ENCODE results near the gene IL1R2. TPM values are rescaled to one million over a fixed set of nuclear protein-coding genes. Genes with fewer than 3 reads are reported as not detected.

The IL1R2 gene
- polyA plus RNA-seq, 2 of the 4 experiments (the other 2 are of a cell fraction), result 0.83 to 1.7 TPM

DNA sequence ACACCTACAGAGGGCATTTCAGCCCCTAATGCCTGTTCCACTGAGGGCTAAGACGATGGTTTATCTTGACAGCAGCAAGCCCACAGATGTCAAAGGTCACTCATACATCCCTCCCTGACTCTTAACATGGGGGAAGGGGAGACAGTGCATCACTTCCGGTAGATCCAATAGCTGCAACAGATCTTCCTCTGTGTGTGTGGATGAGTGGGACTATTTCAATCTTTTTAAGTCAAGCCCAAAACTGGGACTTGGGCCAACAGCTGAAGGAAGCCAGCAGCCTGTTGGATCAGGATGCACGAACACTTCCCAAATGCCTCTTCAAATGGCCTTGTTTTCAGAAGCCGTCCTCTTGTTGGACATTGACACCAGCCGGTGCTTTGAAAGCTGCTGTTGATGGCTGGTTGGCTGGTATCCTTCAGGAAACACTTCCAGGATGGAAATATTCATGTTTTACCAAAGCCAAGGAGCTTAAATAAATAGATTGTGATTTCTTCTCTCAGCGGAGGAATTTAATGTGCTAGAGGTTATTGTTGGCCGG is 59.2 kb downstream of the IL1R2 start:
- Histone ChIP-seq H3K4me1 (peaks cover 28% of the 10 kb centered on the region), H3K9me3 (no peaks in the 10 kb centered on the region), H3K27ac (peak overlapping the region; percentile 10 to 54; a peak in 1 of 6 replicates), H3K4me3 (no peak overlapping the region), H3K4me2 (no peak overlapping the region)
- 89% methylated on average over 7 of the region's 7 CpGs for WGBS (ENCODE audit: missing lambda C conversion rate)
- no peak for TF ChIP-seq HDAC2 (IDR thresholded peaks at IDR 0.05)
- no peak for TF ChIP-seq HEYL (CRISPR knock-in tag; IDR thresholded peaks at IDR 0.05)
- TF ChIP-seq NPAS2 (CRISPR knock-in tag; IDR thresholded peaks at IDR 0.05; ENCODE audit: borderline replicate concordance), result no peak
- ChIA-PET POLR2A (interaction anchor here (1.5 kb wide), 1 partner anchor 13 kb away, joined by 3 read pairs; no protein-coding TSS in a partner anchor), CTCF (interaction anchor here (0.9 to 2.3 kb wide), 4 partner anchors 10 to 190 kb away, joined by 3 to 9 read pairs (median 4); no protein-coding TSS in a partner anchor)
- FAIRE-seq (no peak), ATAC-seq (no peak), DNase-seq (ENCODE audit: low read depth in 1 of 2, low spot score in 1 of 2) (no peak)

DNA sequence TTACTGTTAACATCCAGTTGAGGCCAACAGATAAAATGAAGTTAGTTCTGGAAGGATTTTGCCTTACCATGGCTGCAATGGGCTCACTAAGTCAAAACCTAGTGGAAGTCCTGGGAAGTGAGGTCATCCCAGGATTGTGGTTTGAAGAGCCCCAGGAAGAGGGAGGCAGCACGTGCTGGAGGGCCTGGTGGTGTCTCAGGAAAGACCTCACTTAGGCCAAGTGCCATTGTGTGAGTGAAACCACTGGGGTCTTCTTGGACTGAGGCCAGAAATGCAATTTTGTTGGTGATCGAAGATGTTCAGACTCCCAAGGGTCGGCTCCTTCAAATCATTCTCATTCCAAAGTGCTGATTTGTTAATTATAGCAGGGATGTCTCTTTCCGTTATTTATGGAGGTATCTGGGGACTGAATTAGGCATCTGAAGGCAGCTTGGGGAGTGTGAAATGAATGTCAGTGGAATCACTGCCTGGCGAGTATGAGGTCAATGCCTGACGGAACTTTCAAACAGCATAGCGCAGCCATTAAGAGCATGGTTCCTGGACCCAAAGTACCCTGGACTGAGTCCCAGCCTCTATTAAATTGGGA is 60.0 kb downstream of the IL1R2 start:
- ChIA-PET CTCF (interaction anchor here (1.4 to 2.4 kb wide), 4 partner anchors 12 to 189 kb away, joined by 4 to 9 read pairs (median 6); no protein-coding TSS in a partner anchor), POLR2A (interaction anchor here (1.5 kb wide), 1 partner anchor 13 kb away, joined by 3 read pairs; no protein-coding TSS in a partner anchor)
- H3K27ac ChIP-seq, result peak overlapping the region; percentile 15 to 30; a peak in 1 of 6 replicates
- FAIRE-seq (no peak), DNase-seq (ENCODE audit: low read depth in 1 of 2, low spot score in 1 of 2) (no peak), ATAC-seq (no peak)
- TF ChIP-seq ESRRA (IDR thresholded peaks at IDR 0.05; ENCODE audit: borderline replicate concordance, low read length), result no peak
- no peak for TF ChIP-seq CHD4 (IDR thresholded peaks at IDR 0.05; ENCODE audit: borderline replicate concordance)
- no peak for TF ChIP-seq EHMT2 (IDR thresholded peaks at IDR 0.05; ENCODE audit: low read depth)
- TF ChIP-seq FOXS1 (CRISPR knock-in tag; IDR thresholded peaks at IDR 0.05), result no peak
- peaks cover 31% of the 10 kb centered on the region for H3K4me1 ChIP-seq
- H3K4me2 ChIP-seq, result no peak overlapping the region
- no peak overlapping the region for H3K4me3 ChIP-seq
- no peaks in the 10 kb centered on the region for H3K9me3 ChIP-seq
- 89% methylated on average over 7 of the region's 7 CpGs for WGBS (ENCODE audit: missing lambda C conversion rate)

DNA sequence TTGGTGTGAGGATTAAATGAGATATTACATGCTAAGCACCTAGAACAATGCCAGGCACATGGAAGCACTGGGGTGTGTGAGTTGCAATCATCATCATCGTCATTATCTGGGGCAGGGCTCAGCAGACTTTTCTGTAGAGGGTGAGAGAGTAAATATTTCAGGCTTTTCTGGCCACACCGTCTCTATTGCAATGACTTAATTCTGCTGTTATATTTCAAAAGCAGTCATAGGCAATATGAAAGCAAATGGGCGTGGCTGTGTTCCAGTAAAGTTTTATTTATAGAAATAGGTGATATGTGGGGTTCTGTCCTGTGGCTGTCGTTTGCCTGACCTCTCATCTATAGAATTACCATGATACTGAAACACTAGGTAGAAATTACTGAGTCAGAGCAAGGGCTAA is 60.6 kb downstream of the IL1R2 start:
- Histone ChIP-seq H3K4me2 (no peak overlapping the region), H3K4me3 (no peak overlapping the region), H3K9me3 (no peaks in the 10 kb centered on the region), H3K4me1 (peaks cover 31% of the 10 kb centered on the region), H3K27ac (peak overlapping the region; percentile 15 to 30; a peak in 1 of 6 replicates)
- WGBS (ENCODE audit: missing lambda C conversion rate), result 77% methylated on average over 4 of the region's 4 CpGs
- ATAC-seq (no peak), DNase-seq (ENCODE audit: low read depth in 1 of 2, low spot score in 1 of 2) (no peak), FAIRE-seq (no peak)
- ChIA-PET CTCF (interaction anchor here (2.4 kb wide), 1 partner anchor 32 kb away, joined by 9 read pairs; no protein-coding TSS in a partner anchor), POLR2A (interaction anchor here (1.5 kb wide), 1 partner anchor 12 kb away, joined by 3 read pairs; no protein-coding TSS in a partner anchor)
- no peak for TF ChIP-seq HOXA7 (CRISPR knock-in tag; IDR thresholded peaks at IDR 0.05)
- no peak for TF ChIP-seq ZFP36 (IDR thresholded peaks at IDR 0.05; ENCODE audit: borderline replicate concordance, partially characterized antibody)
- TF ChIP-seq HOXB13 (CRISPR knock-in tag; IDR thresholded peaks at IDR 0.05; ENCODE audit: low read depth), result no peak
- no peak for TF ChIP-seq ZC3H11A (IDR thresholded peaks at IDR 0.05)
- no peak for TF ChIP-seq NPAS2 (CRISPR knock-in tag; IDR thresholded peaks at IDR 0.05; ENCODE audit: borderline replicate concordance)
- no peak for TF ChIP-seq ELK1 (IDR thresholded peaks at IDR 0.05; ENCODE audit: low read depth, low read length)
- no peak for TF ChIP-seq RARB (CRISPR knock-in tag; IDR thresholded peaks at IDR 0.05)
- no peak for TF ChIP-seq ESRRA (IDR thresholded peaks at IDR 0.05; ENCODE audit: borderline replicate concordance, low read length)
- TF ChIP-seq, protein P1, sequence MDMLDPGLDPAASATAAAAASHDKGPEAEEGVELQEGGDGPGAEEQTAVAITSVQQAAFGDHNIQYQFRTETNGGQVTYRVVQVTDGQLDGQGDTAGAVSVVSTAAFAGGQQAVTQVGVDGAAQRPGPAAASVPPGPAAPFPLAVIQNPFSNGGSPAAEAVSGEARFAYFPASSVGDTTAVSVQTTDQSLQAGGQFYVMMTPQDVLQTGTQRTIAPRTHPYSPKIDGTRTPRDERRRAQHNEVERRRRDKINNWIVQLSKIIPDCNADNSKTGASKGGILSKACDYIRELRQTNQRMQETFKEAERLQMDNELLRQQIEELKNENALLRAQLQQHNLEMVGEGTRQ (IDR thresholded peaks at IDR 0.05), result no peak
- TF ChIP-seq, protein P2, sequence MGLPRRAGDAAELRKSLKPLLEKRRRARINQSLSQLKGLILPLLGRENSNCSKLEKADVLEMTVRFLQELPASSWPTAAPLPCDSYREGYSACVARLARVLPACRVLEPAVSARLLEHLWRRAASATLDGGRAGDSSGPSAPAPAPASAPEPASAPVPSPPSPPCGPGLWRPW (IDR thresholded peaks at IDR 0.05), result no peak
- TF ChIP-seq MYC (IDR thresholded peaks at IDR 0.05; ENCODE audit: borderline replicate concordance, low read length), result no peak
- no peak for TF ChIP-seq BHLHE40 (IDR thresholded peaks at IDR 0.05; ENCODE audit: low read depth, low read length)
- TF ChIP-seq TP53 (CRISPR knock-in tag; IDR thresholded peaks at IDR 0.05), result no peak
- no peak for TF ChIP-seq RFX5 (IDR thresholded peaks at IDR 0.05)
- TF ChIP-seq CHD2 (IDR thresholded peaks at IDR 0.05; ENCODE audit: low read length, partially characterized antibody), result no peak
- TF ChIP-seq EHF (CRISPR knock-in tag; IDR thresholded peaks at IDR 0.05), result no peak
- no peak for TF ChIP-seq PHF8 (IDR thresholded peaks at IDR 0.05; ENCODE audit: borderline replicate concordance, low read depth)
